ENCODE results near the gene VAV2. TPM values are rescaled to one million over a fixed set of nuclear protein-coding genes. Genes with fewer than 3 reads are reported as not detected.

Gene VAV2
- total RNA-seq, 1 donor from 2014 or later, result 34.6 TPM

DNA sequence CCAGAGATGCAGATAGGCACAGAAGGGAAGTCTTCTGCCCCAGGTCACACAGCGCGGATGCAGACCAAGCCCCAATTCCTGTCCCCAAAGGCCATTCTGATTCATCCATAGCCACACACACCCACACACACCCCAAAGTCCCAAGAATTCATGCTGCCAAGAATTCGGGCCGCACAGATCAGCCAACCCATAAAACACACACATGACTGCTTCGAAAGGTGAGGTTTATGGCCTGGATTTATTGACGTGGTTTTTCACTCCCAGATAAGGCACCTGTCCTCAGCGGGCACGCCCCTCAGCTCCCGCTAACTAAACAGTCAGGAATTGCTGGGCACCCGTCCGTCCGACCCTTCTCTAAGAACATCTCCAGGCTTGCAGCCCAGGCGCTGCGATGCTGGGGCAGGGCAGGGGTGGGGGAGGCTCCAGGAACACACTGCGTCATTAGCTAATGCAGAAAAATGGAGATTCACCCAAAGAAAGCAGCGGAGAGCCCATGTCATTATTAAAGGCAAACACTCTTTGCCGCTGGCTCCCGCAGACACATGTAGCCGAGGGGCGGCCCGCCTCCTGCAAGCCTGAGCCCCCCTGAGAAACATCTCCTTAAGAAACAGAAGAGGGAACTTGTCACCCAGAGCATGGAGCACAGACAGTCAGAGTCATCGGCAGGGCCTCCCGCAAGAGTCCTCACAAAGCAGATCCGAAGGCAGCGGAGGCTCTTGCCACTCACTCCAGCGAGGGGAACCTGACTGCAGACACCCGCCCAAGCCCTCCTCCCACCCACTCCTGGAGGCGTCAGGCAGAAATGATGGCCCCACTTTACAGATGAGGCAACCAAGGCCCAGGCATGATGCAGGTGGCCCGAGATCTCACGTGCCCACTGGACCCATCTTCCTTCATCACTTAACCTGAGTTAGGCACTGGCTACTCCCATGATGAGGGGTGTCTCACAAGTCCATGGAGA lies 19.9 kb downstream of the VAV2 start:
- TF ChIP-seq, protein P1, sequence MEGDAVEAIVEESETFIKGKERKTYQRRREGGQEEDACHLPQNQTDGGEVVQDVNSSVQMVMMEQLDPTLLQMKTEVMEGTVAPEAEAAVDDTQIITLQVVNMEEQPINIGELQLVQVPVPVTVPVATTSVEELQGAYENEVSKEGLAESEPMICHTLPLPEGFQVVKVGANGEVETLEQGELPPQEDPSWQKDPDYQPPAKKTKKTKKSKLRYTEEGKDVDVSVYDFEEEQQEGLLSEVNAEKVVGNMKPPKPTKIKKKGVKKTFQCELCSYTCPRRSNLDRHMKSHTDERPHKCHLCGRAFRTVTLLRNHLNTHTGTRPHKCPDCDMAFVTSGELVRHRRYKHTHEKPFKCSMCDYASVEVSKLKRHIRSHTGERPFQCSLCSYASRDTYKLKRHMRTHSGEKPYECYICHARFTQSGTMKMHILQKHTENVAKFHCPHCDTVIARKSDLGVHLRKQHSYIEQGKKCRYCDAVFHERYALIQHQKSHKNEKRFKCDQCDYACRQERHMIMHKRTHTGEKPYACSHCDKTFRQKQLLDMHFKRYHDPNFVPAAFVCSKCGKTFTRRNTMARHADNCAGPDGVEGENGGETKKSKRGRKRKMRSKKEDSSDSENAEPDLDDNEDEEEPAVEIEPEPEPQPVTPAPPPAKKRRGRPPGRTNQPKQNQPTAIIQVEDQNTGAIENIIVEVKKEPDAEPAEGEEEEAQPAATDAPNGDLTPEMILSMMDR (IDR thresholded peaks at IDR 0.05), result no peak
- intact Hi-C loops (cut with DNase I), result no loop called here
- H3K9me3 ChIP-seq, result no peaks in the 10 kb centered on the region
- H3K36me3 ChIP-seq, result no peaks in the 10 kb centered on the region
- H3K4me1 ChIP-seq, result peaks cover 21% of the 10 kb centered on the region
- no peak overlapping the region for H3K4me3 ChIP-seq
- no peak overlapping the region for H3K27ac ChIP-seq
- H3K27me3 ChIP-seq, result no peaks in the 10 kb centered on the region
- DNase-seq (peak; percentile 61), ATAC-seq (no peak)

- intact Hi-C loops (cut with DNase I), result no loop called here
- TF ChIP-seq, protein P1 (IDR thresholded peaks at IDR 0.05), result no peak
- ATAC-seq, result no peak
These were observed 20.8 kb downstream of the VAV2 start for GRCh38 chr9:133971121-133971951.

GRCh38 chr9:133970581-133971058 lies 21.5 kb downstream of the VAV2 start:
- no peaks in the 10 kb centered on the region for H3K27me3 ChIP-seq
- H3K27ac ChIP-seq, result no peak overlapping the region
- H3K36me3 ChIP-seq, result no peaks in the 10 kb centered on the region
- peaks cover 26% of the 10 kb centered on the region for H3K4me1 ChIP-seq
- H3K9me3 ChIP-seq, result no peaks in the 10 kb centered on the region
- H3K4me3 ChIP-seq, result no peak overlapping the region
- ATAC-seq (no peak), DNase-seq (no peak)
- TF ChIP-seq, protein P1 (IDR thresholded peaks at IDR 0.05), result no peak
- intact Hi-C loops (cut with DNase I), result no loop called here

More at GRCh38 chr9:133971121-133971951, 20.8 kb downstream of the VAV2 start:
- peak; percentile 51 for DNase-seq
- no peaks in the 10 kb centered on the region for H3K27me3 ChIP-seq
- peaks cover 26% of the 10 kb centered on the region for H3K4me1 ChIP-seq
- H3K36me3 ChIP-seq, result no peaks in the 10 kb centered on the region
- H3K9me3 ChIP-seq, result no peaks in the 10 kb centered on the region
- H3K27ac ChIP-seq, result no peak overlapping the region
- no peak overlapping the region for H3K4me3 ChIP-seq

GRCh38 chr9:133969681-133970580 lies 22.2 kb downstream of the VAV2 start:
- Histone ChIP-seq H3K27me3 (no peaks in the 10 kb centered on the region), H3K36me3 (no peaks in the 10 kb centered on the region), H3K9me3 (no peaks in the 10 kb centered on the region), H3K27ac (no peak overlapping the region), H3K4me3 (no peak overlapping the region), H3K4me1 (peaks cover 26% of the 10 kb centered on the region)
- ATAC-seq (no peak), DNase-seq (peak; percentile 61)
- intact Hi-C loops (cut with DNase I), result no loop called here
- TF ChIP-seq, protein P1 (IDR thresholded peaks at IDR 0.05), result no peak
